HEK293T (cell line): ENCODE results near the gene SETBP1.

Experiments used
- CTCF ChIA-PET: fragments of 350-600 bp; formaldehyde crosslinking; extraction: SDS; loops from one replicate; lab custom pipeline; 2021; ENCODE audit warnings: antibody characterized with exemption, inconsistent platforms; lab: Yijun Ruan, JAX
- POLR2A ChIA-PET: fragments of 350-600 bp; formaldehyde crosslinking; extraction: SDS; loops from one replicate; lab custom pipeline; 2020; ENCODE audit warnings: antibody characterized with exemption, inconsistent platforms; lab: Yijun Ruan, JAX
- DNase-seq: peaks from one replicate; pipeline ENCODE4 v3.0.0; 2012; ENCODE audit warnings: mixed read lengths; ENCODE audit errors: extremely low spot score
- ARNT ChIP-seq: fragments of 450-650 bp; IDR thresholded peaks from 2 replicates; pipeline ENCODE4 v1.6.1; 2017; ENCODE audit warnings: mild to moderate bottlenecking
- BHLHE40 ChIP-seq: fragments of 450-650 bp; IDR thresholded peaks from 2 replicates; pipeline ENCODE4 v1.6.1; 2016; ENCODE audit warnings: mild to moderate bottlenecking, moderate library complexity, borderline replicate concordance
- CTBP1 ChIP-seq: fragments of 450-650 bp; IDR thresholded peaks from 2 replicates; pipeline ENCODE4 v1.6.1; 2016; ENCODE audit warnings: borderline replicate concordance
- ELF4 ChIP-seq: fragments of 450-650 bp; IDR thresholded peaks from 2 replicates; pipeline ENCODE4 v1.6.1; 2017; ENCODE audit warnings: antibody characterized with exemption
- FOXA1 ChIP-seq: fragments of 450-650 bp; IDR thresholded peaks from 2 replicates; pipeline ENCODE4 v1.6.1; 2016; ENCODE audit warnings: mild to moderate bottlenecking
- FOXK2 ChIP-seq: fragments of 450-650 bp; IDR thresholded peaks from 2 replicates; pipeline ENCODE4 v1.6.1; 2016; ENCODE audit warnings: mild to moderate bottlenecking
- FOXM1 ChIP-seq: fragments of 450-650 bp; IDR thresholded peaks from 2 replicates; pipeline ENCODE4 v1.6.1; 2017; ENCODE audit warnings: mild to moderate bottlenecking, borderline replicate concordance
- HDGF ChIP-seq: fragments of 450-650 bp; IDR thresholded peaks from 2 replicates; pipeline ENCODE4 v1.6.1; 2017; ENCODE audit warnings: antibody characterized with exemption, borderline replicate concordance
- L3MBTL2 ChIP-seq: fragments of 450-650 bp; conservative IDR thresholded peaks from 2 replicates; pipeline ENCODE4 v1.6.1; 2016; ENCODE audit warnings: mild to moderate bottlenecking
- LEF1 ChIP-seq: fragments of 450-650 bp; IDR thresholded peaks from 2 replicates; pipeline ENCODE4 v1.6.1; 2017; ENCODE audit warnings: mild to moderate bottlenecking, borderline replicate concordance
- NFRKB ChIP-seq: fragments of 450-650 bp; IDR thresholded peaks from 2 replicates; pipeline ENCODE4 v1.6.1; 2016; ENCODE audit warnings: mild to moderate bottlenecking, moderate library complexity
- PKNOX1 ChIP-seq: fragments of 450-650 bp; IDR thresholded peaks from 2 replicates; pipeline ENCODE4 v1.6.1; 2016
- SP1 ChIP-seq: fragments of 450-650 bp; IDR thresholded peaks from 2 replicates; pipeline ENCODE4 v1.6.1; 2017
- SUZ12 ChIP-seq: fragments of 450-650 bp; IDR thresholded peaks from 2 replicates; pipeline ENCODE4 v1.6.1; 2016; ENCODE audit warnings: mild to moderate bottlenecking
- TARDBP ChIP-seq: fragments of 450-650 bp; IDR thresholded peaks from 2 replicates; pipeline ENCODE4 v1.6.1; 2016
- ZNF384 ChIP-seq: fragments of 450-650 bp; IDR thresholded peaks from 2 replicates; pipeline ENCODE4 v1.6.1; 2016

Gene SETBP1

DNA sequence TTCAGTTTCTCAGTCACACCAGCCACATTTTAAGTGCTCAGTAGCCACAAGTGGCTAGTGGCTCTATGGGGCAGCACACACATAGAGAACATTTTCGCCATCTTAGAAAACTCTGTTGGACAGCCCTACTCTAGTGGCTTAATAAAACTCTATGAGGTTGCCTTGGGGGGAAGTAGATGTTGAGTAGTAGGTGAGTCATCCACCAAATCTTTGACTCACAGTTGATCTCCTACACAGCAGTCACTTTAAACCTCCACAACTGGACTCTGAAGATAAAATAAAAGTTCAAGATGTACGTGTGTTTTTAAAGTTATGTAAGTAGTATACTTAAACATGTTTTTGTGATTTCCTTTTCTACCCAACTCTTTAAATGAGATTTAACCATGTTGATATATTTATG is 379.0 kb downstream of the SETBP1 start:
- POLR2A ChIA-PET = no interaction called here
- CTCF ChIA-PET = no interaction called here
- DNase-seq = no peak
- no peak for TF ChIP-seq LEF1
- TF ChIP-seq CTBP1 = no peak
- TF ChIP-seq BHLHE40 = no peak

DNA sequence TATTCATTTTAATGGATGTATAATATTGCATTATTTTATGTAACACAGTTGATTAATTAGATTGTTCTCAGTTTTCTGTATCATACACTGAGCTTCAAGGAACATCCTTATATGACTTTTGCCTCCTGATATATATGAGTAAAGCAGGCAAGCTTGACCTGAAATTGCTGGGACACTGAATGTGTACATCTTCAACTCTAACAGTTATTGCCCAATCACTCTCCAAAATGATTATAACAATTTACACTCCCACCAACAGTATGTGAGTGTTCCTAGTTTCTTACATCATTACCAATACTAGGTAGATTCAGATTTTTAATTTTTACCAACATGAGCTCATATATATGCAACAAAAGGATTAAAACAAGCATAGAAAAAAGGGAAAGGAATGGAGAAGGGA is 379.4 kb downstream of the SETBP1 start:
- TF ChIP-seq HDGF (no peak), ZNF384 (no peak), CTBP1 (no peak), SUZ12 (no peak), FOXK2 (no peak), LEF1 (no peak), FOXA1 (no peak), ELF4 (no peak), BHLHE40 (no peak)
- CTCF ChIA-PET = no interaction called here
- no peak for DNase-seq
- POLR2A ChIA-PET = no interaction called here

GRCh38 chr18:45061359-45061758 is 380.7 kb downstream of the SETBP1 start:
- DNase-seq = no peak
- CTCF ChIA-PET = interaction anchor here (1.0 kb wide), 1 partner anchor 9 kb away, joined by 3 read pairs; no protein-coding TSS in a partner anchor
- POLR2A ChIA-PET = no interaction called here
- TF ChIP-seq FOXM1 (no peak), ARNT (no peak), CTBP1 (no peak), ELF4 (no peak), ZNF384 (no peak), HDGF (no peak)

DNA sequence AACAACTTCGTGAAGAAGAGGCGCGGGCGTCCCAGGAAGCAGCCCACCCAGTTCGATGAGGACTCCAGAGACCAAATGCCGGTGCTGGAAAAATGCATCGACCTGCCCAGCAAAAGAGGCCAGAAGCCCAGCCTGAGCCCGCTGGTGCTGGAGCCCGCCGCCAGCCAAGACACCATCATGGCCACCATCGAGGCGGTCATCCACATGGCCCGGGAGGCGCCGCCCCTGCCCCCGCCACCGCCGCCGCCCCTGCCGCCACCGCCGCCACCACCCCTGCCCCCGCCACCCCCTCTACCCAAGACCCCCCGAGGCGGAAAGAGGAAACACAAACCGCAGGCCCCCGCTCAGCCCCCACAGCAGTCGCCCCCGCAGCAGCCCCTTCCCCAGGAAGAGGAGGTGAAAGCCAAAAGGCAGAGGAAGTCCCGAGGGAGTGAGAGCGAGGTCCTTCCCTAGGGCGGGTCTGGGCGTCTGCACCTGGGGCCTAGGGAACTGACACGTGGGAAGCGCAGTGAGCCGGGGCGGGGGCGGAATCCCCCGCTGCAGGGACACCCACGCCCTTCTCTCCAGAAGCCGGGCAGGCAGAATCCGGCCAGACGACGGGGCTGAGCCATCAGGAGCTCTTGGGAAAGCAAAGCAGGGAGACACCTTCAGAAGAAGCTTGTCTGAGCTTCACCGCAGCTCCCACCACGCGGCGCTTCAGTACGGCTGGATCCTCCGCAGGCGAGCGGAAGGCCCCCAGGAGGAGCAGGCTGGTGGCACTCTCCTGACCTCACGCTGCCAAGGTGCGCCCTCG is 382.8 kb downstream of the SETBP1 start:
- TF ChIP-seq SP1 (no peak), L3MBTL2 (no peak), FOXM1 (no peak), TARDBP (no peak), SUZ12 (no peak), ZNF384 (no peak), ARNT (no peak), FOXA1 (no peak), BHLHE40 (no peak), ELF4 (no peak), LEF1 (no peak), PKNOX1 (no peak), CTBP1 (no peak)
- DNase-seq = no peak
- ChIA-PET CTCF (no interaction called here), POLR2A (no interaction called here)

DNA sequence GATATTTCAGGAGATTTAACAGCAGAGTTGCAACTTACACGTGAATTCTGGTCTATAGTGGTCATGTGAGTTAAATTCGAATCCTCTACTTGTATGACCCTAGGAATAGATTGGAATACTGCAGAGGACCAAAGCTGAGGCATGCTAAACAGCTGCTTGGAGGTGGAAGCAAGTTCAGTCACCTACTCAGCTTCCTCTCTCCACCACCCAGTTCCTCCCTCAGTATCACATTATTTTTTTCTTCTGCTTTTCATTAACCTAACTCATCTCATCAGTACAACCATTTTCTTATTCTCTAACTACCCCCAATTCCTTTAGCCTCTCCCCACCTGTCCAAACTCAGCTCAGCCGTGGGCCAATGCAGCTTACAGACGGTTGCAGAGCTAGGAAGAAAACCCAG is 385.5 kb downstream of the SETBP1 start:
- CTCF ChIA-PET = no interaction called here
- DNase-seq = no peak
- no peak for TF ChIP-seq LEF1
- no peak for TF ChIP-seq FOXM1
- TF ChIP-seq SP1 = no peak
- POLR2A ChIA-PET = no interaction called here

GRCh38 chr18:45066886-45067285 is 386.2 kb downstream of the SETBP1 start:
- ChIA-PET POLR2A (no interaction called here), CTCF (no interaction called here)
- DNase-seq = no peak

DNA sequence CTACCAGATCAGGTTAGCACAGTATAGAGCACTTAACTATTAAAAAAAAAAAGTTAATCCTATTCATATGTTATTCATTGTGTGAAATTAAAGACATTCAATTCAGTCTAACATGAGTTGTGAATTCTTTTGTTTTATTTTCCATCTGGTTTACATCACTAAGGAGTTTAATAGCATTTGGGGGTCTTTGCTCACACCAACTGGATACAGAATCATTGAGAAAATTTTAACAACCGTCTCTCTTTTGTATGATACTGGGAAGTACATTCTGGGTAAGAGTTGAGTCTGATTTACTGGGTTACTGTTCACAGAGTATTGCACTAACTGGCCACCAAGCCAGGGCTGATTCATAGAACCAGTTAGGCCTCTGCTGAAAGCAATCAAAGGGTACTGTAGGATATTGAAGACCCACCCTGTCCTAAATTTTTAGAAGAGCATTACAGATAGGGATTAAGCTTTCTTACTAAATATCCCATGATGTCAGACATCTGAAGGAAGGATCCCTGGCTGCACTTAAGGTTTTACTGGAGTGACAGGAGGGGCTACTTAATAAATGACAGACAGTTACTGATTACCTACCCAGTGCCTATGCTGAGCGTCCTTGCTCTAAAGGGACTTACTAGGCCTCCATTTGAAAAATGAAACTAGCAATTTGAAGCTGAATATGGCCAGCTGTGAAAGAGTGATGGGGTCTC is 387.9 kb downstream of the SETBP1 start:
- ChIA-PET CTCF (no interaction called here), POLR2A (no interaction called here)
- no peak for DNase-seq
- TF ChIP-seq FOXK2 (no peak), PKNOX1 (no peak), SP1 (no peak), NFRKB (no peak), L3MBTL2 (no peak), FOXM1 (no peak), ELF4 (no peak), TARDBP (no peak), LEF1 (no peak), CTBP1 (no peak), BHLHE40 (no peak), ARNT (no peak), ZNF384 (no peak), HDGF (no peak), SUZ12 (no peak), FOXA1 (no peak)

More at GRCh38 chr18:45066886-45067285, 386.2 kb downstream of the SETBP1 start:
- TF ChIP-seq SUZ12 (no peak), TARDBP (no peak), SP1 (no peak), FOXA1 (no peak), LEF1 (no peak), FOXK2 (no peak), ARNT (no peak)
